ENCODE data around the gene TGIF2LY.
"Not testable (repeated sequence)": the region's sequence is repeated elsewhere in the genome, so short reads cannot be mapped to it uniquely, and the experiment has no call there.

TGIF2LY gene

GRCh38 chrY:3578767-3579166 lies at the start of gene TGIF2LY:
Gene TGIF2LY (plus strand): TSS chrY:3579067. CDS start chrY:3579245, 178 bp downstream.
- H3K4me3 ChIP-seq (ENCODE audit: low read depth, low read length), result not testable (repeated sequence)

All from iPS-11a (cell line).